CD4-positive, alpha-beta T cell treated with Interleukin-15 for 1 hour (primary cell): Measurements from ENCODE around the gene KATNB1.

Source experiments
- DNase-seq: peaks from one replicate; pipeline ENCODE4 v3.0.0-alpha.2; 2020

KATNB1 gene

DNA sequence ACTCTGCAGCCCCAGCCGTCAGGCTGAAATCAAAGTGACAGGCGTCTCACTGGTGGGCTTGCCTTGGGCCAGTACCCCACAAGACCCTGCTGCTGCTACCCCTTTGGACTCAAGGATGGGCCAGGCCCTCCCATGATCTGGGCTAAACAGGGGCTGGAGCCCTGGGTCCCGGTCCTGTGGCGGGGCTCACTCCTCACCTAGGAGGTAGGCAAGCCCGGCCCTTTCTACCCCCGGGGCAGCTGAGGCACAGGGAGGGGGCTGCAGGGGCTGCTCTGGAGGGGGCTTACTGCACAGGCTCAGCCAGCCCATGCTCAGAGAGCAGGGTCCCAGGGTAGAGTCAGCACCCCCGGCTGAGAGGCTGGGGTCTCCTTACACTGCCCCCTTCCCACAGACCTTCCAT lies 23.6 kb downstream of the KATNB1 start:
- DNase-seq, result no peak

DNA sequence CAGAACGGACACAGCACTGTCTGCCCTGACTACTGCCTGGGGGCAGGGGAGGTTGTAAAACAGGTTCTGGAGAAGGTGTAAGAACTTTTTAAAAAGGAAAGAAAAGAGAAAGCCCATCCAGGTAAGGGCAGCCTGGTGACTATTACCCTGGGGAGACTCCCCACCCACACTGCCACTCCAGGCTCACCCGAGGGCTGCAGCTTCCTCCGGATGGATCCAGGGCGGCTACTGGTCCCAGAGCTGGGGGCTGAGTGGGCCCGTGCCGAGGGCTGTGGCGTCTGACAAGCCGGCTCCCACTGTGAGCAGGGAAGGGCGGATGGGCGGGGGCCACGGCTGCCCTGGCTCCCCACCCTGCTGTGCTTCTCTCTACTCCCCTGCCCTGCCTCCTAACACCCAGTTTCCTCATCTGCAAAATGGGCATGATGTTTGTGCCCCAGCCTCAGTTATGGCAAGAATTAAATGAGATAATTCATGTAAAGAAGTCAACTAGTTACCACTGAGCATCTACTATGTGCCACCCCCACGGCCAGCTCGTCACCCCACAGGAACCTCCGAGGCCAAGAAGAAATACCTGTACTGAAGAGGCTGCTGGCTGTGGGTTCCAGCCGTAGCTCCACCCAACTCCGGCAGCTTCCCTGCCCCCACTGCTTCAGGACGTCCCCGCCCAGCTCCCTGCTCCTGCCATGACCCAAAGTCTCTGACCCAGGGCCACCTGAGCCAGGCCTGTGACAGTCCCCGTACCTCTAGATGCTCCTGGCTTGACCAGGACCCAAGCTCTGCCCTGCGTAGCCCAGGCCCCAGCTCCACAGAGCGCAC lies 24.2 kb downstream of the KATNB1 start:
- DNase-seq, result no peak

DNA sequence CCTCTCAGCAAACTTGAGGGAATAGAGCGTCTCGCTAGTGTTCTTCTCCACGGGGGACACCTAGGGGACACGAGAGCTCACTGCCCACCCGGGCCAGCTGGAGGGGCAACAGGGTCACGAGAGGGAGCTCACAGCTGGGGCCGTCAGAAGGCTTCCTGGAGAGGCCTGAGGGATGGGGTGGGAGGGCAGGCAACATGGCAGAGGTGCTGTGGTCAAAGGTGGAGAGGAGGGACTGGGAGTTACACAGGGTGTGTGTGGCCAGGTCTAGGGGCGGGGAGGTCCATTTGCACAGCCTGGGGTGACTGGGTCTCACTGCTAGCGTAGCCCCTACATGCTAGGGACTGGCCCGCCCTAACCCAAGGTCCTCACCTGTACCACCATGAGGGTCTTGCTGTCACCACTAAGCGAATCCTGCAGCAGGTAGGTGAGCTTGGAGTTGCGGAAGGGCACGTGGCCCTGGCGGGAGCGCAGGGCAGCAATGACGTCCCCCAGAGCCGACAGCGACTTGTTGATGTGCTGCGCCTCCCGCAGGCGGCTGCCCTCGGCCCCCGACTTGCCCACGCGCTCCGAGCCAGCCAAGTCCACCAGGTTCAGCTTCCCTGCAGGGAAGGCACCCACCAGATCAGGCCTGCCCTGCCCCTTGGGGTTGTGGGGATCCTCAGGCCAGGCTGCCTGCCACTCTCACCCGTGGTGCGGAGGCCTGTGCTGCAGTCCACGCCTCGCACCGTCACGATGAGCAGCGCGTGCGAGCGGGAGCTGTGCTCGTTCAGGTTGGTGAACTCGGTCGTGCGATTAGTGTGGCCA lies 25.0 kb downstream of the KATNB1 start:
- DNase-seq, result no peak

DNA sequence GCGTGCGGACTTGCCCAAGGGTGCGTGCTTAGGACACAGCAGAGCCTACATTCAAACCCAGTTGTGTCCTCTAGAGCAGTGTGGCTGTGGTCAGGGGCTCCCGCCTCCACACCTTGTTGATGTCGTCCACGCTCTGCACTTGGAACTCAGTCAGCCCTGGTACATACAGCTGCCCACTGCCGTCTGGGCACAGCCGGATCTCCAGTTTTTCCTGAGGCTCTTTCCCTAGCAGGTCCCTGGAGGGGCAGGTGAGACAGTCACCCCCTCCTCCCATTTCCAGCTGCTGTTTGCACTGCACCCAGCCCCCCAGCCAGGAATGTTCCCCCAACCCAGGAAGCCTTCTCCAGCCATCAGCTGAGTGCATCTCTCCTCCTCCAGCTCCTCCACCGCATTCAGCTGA lies 25.7 kb downstream of the KATNB1 start:
- no peak for DNase-seq

DNA sequence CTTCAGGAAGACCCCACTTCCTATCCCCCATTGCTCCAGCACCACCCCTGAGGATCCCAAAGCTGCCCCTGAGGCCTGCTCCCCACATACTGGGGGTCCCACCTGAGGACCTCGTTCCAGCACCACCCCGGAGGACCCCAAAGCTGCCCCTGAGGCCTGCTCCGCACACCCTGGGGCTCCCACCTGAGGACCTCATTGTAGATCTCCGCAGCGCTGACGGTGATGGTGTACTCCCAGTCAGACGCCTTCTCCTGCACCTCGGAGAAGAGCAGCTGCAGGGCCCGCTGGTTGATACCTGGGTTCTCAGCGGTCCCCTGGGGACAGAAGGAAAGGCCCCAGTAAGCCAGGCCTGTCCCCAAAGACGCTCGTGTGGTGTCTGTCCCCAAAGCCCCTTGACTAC lies 26.4 kb downstream of the KATNB1 start:
- DNase-seq, result no peak

DNA sequence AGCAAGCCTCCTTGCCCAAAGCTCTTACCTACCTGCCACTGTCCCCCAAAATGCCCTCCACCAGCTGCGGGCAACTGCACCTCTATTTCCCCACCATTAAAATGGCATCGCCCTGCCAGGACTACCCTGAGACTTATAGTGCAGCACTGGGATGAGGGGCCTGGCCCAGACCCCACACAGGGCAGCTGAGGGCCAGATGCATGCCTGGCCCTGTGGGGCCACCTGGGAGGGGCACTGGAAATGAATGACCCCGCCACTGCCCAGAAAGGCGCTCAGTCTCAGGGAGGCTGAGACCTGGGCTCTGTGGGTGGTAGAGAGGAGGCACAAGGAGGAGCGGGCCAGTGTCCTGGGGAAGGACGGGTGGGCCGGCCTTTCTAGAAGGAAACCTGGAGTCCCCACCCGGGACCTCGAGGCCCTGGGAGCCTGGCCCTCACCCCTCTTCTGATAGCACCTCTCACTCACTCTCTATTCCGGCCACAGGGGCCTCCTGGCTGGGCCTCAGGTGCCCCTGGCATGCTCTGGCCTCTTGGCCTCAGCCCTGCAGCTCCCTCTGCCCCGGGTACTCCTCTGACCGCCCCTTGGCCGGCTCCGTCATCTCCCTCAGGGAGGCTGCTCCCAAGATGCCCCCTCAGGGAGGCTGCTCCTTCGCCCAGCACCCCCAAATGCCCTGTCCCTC lies 26.9 kb downstream of the KATNB1 start:
- DNase-seq, result no peak

DNA sequence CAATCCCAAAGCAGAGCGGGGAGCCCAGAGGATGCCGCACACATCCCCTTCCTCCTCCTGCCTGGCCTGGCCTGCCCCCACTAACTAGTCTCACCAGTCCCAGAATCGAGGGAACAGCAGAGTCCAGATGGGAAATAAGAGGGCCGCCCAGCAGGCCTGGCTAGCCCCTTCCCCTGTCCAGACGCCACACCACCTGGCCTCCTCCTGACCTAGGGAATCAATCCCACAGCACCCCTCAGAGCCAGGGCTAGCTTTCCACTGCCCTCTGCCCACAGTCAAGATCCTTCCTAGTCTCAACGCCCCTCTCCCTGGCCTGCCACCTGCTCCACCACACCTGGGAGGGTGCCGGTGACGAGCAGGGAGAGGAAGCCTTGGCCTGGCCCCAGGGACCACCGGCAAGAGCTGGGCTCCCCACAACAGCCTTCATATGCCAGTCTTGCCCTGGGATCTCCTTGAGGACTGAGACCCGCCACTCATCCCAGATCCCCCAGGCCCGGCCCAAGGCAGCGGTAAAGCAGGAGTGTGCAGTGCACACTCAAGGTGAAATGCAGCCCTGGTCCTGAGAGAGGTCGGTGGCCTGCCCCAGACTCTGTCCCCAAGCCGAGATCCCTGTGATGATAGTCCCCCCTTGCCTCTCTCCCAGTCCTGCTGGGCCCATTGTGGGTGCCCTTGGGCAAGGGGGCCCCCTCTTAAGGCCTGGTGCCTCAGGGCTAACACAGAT lies 27.9 kb downstream of the KATNB1 start:
- DNase-seq, result no peak

DNA sequence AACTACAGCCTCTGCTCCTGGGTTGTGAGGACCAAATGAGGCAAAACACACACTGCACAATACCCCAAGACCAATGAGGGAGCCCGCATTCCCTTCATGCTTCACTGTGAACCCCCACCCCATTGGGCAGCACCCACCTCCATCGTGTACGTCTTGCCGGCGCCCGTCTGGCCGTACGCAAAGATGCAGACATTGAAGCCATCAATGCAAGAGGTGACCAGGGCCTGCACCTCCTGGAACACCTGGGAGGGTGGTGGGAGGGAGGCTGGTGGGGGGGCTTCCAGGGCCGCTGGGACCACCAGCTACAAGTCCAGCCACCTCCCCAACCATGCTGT lies 28.4 kb downstream of the KATNB1 start:
- DNase-seq, result no peak

DNA sequence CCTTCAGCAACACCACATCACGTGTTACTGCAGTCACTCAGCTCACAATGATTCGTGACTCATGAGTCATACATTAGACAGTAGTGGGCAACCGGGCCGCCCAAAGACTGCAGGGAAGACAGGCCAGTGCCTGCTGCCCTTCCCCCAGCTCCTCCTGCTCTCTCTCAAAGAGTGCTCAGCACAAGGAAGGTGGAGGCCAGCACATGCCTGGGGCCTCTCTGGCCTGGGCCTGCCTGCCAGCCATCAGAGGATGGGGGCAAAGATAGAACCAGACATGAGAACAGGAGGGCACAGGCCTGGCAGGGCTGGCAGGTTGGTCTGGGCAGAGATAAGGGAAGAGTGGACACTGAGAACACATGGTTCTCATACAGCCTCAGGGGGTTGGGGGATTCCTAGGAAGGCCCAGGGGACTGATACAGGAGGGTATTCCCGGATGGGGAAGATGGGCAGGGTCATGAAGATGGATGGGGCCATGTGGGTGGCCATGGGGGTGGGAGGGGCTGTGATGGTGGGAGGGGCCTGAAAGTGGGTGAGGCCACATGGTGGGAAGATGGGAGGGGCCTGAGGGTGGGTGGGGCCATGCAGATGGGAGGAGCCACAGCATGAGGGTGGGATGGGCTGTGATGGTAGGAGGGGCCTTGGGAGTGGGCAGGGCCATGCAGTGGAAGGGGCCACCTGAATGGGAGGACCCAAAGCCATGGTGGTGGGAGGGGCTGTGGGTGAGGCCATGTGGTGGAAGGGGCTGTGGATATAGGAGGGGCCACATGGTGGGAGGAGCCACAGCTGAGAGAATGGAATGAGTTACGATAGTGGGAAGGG lies 29.0 kb downstream of the KATNB1 start:
- peak; percentile 31 for DNase-seq

DNA sequence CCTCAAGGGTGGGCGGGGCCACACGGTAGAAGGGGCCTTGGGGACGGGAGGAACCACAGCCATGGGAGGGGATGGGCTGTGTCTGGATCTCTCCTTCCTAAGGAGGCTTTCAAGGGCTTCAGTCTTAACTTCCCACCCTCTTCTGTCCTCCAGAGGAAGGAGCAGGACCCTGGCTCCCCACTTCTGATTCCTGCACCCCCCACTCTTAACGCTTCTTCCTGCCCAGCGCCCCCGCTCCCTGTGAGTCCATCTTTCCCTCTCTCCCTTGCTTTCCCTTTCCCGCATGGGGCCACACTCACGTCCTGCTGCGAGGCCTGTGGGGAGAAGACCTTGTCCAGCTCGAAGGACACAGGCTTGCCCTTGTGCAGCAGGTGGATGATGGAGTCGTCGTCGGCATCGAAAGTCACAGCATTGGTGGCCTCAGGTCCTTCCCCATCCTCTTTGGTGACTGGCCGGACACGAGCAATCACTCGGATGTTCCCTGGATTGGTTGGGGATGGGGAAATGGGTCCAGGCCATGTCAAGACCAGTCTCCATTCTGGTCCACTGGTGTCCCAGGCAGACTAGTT lies 29.7 kb downstream of the KATNB1 start:
- DNase-seq, result no peak

DNA sequence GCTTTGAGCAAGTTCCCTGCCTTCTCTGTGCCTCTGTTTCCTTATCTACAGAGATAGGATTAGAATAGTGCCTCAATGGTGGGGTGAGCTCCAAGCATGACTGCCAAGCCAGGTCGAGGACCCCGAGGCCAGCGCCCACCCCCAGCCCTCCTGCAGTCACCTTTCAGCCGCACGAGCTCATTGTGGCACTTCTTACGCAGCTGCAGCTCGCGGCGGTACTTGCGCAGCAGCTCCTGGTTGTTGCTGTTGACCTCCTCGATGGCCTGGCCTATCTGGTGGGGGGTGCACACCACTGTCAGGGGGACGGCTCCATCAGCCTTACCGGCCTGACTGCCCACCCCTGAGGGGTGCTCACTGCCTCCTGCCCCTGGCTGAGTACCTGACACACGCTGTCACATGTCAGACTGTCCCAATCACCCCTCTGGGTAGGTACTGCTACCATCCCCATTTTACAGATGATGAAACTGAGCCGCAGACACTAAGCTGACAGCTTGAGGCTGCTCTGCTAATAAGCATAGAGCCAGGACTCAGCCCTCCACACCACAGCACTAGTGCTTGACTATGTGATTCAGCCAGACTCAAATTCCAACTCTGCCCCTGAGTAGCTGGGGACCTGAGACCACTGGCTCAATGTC lies 31.3 kb downstream of the KATNB1 start:
- no peak for DNase-seq

DNA sequence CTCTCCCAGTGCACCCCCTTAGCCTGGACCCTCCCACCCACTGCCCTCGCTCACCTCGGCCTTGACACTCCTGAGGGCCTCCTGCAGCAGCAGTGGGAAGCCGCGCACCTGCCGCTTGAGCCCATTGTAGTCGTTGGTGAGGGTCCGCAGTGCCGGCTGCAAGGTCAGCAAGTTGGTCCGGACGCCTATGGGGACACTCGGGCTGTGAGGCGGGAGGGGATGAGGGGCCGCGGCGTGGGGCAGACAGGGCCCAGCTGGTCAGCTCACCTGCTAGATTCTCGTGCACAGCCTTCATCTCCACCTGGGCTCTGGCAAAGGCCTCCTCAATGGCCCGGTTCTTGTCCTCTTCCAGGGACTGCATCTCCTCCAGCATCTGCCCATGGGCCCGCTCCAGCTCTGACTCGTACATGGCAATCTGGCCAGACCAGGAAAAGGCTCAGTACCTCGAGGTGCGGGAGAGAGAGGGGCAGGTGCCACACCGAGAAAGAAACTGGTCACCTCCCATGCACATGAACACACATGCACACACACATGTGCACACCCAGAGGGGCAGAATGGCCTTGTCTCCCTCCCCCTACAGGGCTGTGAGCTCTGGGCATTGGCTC lies 34.1 kb downstream of the KATNB1 start:
- no peak for DNase-seq

DNA sequence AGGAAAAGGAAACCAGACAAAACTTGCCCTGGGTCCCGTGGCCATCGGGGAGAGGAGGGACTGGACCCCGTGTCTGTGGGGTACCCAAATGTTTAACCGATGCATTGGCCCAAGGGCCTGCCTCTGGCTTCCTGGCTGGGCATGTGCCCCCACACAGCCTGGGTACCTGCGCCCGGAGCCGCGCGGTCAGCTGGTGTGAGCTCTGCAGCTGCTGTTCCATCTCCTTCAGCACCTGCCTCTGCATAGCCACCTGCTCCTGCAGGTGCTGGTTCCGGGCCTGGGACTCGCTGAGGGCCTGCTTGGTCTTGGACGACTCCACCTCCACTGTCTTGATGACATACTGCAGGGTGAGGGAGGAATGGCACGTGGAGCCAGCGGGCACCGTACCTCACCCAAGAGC lies 34.8 kb downstream of the KATNB1 start:
- no peak for DNase-seq

DNA sequence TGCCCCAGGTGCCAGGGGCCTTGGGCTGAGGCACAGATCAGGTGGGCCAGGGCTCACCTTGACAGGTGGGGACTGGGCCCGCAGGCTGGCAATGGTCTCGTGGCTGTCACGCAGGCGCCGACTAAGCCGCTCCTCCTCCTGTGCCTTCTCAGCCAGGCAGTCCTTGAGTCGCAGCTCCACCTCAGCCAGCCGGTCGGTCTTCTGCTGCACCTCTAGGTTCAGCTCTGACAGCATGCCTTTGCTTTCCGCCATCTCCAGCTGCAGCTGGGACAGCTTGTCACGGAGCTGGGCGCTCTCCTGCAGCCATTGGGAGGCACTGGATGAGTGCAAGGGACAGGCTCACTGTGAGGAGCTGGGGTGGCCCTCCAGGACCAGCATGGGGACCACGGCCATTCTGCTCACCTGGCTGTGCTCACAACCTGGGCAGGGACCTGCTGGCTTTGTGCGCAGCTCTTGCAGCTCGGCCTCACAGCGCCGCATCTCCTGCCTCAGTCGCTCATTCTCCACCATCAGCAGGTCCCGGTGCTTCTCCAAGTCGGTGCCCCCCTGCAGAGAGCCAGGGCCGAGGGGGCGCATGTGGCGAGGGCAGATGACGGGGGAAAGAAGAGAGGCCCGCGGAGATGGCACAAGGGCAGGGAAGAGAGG lies 35.7 kb downstream of the KATNB1 start:
- no peak for DNase-seq

DNA sequence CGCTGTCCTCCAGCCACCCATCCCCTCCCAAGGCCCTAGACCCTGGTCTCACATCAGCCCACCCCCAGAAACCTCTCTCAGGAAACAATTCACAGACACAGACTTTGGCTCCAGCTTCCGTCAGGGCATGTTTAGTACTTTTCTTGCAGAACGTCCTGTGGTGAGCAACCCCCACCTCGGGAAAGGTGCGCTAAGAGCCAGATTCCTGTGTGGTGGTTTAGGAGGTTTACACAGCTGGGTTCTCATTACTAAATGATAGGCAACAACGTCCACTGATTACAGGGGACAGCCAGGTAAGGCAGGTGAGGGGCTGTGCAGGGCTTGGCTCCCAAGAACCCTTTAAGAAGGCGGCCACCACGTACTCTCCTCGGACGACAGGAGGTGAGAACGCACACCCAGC lies 37.4 kb downstream of the KATNB1 start:
- DNase-seq, result no peak

DNA sequence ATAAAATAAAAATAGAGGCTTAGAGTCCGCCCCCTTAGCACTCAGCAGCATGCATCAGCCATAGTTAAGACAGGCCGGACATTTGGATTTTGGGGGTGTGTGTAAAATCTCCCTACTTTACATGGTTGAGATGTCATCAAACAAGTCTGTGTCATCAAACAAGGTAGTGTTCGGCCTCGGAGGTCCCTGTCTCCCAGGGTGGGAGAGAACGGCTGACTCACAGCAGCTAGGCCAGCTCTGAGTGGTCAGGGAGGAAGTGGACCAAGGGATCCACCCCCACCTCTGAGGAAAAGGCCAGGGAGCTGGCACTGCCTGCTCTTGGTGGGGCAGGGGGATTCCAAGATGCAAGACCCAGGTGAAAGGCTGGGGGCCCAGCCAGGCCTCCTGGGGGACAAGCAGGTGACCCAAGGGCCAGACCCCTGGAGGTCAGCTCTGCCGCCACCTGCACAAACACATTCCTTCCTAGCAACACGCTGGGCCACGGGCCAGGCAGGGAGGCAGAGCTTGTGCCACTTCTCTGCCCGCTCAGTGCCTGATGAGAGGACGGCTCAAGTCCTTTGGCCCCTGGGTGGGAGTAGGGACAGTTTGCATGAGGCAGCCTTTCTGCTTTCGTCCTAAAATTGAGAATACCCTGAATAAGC lies 38.2 kb downstream of the KATNB1 start:
- no peak for DNase-seq

DNA sequence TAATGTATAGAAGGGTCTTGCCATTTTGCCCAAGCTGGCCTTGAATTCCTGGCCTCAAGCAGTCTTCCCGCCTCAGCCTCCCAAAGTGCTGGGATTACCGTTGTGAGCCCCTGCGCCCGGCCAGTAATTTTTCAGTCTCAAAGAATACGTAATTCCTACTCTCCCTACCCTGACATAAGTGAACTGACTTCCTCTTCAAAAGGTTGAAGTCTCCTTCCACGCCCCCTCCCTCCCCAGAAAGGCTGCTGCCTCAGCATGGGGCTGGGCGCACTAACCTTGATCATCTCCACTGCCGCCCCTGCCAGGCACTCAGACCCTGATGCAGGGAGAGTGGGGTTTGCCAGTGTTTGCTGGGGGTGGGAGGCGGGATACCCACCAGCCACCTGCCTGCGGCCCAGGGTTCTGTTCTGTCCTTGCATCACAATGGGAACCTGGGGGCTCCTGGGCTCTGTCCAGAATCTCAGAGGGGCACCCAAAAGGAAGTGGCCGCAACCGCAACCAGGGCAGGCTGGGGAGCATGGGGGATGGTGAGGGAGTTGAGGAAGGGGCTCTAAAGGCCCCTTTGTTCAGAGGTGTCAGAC lies 39.2 kb downstream of the KATNB1 start:
- DNase-seq, result no peak

DNA sequence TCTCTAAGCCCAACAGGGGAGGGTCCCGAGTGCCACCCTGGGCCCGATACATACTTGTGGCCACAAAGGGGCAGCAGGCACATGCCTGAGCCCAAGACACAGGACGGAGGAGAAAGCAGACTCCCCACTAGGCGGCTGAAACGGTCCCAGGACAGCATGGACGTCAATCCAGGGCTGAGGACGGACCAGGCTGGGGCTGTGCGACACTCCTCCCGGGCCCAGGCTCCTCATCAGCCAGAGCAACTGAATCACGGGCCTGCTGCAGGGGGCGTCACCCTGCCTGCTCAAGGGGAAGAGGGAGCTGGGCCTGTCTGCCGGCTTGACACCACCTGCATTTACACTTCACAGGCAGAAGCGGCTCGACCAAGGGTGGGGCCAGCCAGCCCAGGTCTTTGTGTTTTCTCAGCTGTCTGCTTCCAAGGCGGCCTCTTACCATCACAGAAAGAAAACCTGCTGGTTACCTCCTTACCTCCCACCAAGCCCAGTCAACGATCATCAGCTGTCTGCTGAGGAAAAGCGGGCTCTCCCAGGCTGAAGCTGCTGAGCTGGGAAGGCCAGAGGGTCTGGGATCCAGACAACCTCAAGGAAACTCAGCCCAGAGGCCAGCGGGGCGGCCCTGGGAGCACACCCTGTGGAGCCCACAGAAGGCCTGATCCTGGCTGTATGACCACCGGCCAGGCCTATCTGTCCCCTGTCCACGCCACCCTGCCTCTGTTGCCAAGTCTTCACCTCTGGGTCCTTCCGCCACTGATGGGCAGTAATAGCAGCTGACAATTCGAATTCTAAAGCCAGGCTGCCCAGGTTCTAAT lies 40.3 kb downstream of the KATNB1 start:
- DNase-seq, result no peak

DNA sequence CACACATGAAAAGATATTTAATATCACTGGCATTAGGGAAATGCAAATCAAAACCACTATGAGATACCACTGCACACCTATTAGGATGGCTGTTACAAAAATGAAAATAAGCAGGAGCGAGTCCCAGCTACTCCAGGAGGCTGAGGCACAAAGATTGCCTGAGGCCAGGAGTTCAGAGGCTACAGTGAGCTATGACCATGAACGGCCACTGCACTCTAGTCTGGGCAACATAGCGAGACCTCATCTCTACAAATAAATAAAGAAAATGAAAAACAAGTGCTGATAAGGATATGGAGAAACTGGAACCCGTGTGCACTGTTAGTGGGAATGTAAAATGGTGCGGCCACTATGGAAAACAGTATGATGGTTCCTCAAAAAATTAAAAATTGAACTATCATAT lies 43.1 kb downstream of the KATNB1 start:
- DNase-seq, result no peak
